GM18907 (cell line): Measurements from ENCODE around the gene TRUB2.
"Not testable (repeated sequence)": the region's sequence is repeated elsewhere in the genome, so short reads cannot be mapped to it uniquely, and the experiment has no call there.

ENCODE experiments used
- ATAC-seq: cut with Tn5 transposase; IDR thresholded peaks from one replicate; pipeline ENCODE4 v1.9.1; 2021; ENCODE audit warnings: mild to moderate bottlenecking, moderate library complexity; ENCODE audit not compliant: unreplicated experiment

Gene TRUB2

GRCh38 chr9:128341435-128341849 lies 19.2 kb upstream of the TRUB2 start:
- no peak for ATAC-seq

DNA sequence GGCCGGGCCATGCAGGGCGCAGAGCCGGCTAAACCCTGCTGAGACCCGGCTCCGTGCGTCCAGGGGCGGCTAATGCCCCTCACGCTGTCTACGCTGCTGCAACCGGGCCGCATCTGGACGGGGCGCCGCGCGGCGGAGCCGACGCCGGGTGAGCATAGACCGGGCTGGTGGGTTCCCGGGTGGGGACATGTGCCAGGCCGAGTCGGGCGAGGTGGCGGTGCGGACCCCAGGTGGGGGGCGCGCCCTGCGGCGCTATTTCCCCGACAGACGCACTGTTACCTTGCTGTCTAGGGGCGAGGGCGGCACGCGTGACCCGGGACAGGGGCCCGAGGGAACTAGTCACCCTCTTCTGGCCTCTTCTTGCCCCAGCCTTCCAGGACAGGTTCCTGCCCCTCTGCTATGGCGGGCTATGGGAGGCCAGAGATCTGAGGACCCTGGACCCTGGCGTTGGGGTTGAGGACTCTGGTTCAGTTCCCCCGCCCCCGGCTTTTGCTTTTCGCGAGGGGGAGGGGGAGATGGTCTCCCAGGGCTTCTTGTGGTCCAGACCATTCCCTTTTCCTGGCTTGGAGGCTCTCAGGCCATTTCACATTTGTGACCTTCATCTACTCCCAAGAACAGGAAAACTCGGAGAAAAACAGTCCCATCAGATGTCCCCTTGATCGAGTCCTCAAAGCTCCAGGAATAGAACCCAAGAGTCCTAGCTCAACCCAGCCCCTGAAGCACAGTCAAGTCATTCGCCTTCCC lies 18.6 kb upstream of the TRUB2 start:
- peak; percentile 39 for ATAC-seq

- ATAC-seq: peak; percentile 71
Measured at GRCh38 chr9:128339761-128340690, 17.8 kb upstream of the TRUB2 start, which contains the start of gene SLC27A4. Gene SLC27A4 (plus strand): TSS chr9:128340527. CDS start chr9:128343133, 2,606 bp downstream.

DNA sequence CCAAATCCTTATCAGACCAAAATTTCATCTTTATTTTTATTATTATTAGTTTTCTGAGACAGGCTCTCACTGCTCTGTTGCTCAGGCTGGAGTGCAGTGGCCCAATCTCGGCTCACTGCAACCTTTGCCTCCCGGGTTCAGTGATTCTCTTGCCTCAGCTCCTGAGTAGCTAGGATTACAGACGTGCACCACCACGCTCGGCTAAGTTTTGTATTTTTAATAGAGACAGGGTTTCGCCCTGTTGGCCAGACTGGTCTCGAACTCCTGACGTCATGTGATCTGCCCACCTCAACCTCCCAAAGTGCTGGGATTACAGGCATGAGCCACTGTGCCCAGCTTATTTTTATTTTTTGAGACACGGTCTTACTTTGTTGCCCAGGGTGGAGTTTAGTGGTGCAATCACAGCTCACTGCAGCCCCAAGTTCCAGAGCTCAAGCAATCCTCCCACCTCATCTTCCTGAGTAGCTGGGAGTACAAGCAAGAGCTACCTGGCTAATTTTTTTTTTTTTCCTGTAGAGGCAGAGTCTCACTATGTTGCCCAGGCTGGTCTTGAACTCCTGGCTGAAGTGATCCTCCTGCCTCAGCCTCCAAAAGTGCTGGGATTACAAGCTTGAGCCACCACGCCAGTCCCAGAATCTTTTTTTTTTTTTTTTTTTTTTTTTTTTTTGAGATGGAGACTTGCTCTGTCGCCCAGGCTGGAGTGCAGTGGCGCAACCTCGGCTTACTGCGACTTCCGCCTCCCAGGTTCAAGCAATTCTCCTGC lies 16.8 kb upstream of the TRUB2 start:
- ATAC-seq: not testable (repeated sequence)

DNA sequence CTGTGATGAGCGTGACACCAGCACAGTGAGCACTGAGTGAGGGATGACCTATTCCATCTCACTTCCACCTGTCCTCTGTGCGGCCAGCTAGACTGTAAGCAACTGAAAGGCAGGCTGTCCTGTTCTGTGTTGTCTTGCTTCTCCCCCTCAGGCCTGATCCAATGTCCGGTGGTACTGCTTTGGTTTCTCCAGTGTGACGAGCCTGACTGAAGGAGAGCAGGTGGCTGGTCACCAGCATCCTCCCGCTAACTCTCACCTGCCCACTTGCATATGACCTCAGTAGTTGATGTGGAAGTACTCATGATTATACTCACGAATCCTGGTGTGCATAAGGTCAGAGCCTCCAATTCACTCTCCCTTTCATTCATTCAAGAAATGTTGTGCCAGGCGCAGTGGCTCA lies 15.7 kb upstream of the TRUB2 start:
- ATAC-seq: no peak

- ATAC-seq: no peak
Measured at GRCh38 chr9:128335914-128336313, 13.7 kb upstream of the TRUB2 start.

GRCh38 chr9:128335161-128335560 lies 12.9 kb upstream of the TRUB2 start:
- ATAC-seq: no peak

DNA sequence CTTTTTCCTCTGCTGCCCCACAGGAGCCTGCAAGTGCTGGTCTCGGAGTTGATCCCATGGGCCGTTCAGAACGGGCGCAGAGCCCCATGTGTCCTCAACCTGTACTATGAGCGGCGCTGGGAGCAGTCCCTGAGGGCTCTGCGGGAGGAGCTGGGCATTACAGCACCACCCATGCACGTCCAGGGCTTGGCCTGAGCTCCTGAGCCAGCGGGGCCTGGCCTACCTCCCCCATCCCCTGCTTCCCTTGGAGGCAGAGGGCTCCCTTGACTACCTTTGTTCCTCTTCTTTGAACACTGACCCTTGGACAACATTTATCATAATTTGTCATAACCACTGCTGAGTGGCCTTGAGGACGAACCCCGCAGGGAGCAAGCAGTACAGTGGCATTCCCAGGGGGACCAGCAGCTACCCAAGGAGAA lies 11.2 kb upstream of the TRUB2 start:
- ATAC-seq: no peak

GRCh38 chr9:128325629-128326028 lies 3.4 kb upstream of the TRUB2 start:
- ATAC-seq: no peak

DNA sequence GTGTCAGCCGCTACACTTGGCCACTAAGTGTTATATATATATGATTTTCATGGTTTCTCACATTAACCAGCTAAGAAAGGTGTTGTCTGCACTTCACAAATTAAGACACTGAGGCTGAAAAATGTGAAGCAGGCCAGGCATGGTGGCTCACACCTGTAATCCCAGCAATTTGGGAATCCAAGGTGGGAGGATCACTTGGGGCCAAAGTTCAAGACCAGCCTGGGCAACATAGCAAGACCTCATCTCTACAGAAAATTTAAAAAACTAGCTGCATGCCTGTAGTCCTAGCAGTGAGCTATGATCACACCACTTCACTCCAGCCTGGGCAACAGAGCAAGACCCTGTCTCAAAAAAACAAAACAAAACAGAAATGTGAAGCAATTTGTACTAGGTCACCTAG lies 2.2 kb upstream of the TRUB2 start:
- no peak for ATAC-seq

DNA sequence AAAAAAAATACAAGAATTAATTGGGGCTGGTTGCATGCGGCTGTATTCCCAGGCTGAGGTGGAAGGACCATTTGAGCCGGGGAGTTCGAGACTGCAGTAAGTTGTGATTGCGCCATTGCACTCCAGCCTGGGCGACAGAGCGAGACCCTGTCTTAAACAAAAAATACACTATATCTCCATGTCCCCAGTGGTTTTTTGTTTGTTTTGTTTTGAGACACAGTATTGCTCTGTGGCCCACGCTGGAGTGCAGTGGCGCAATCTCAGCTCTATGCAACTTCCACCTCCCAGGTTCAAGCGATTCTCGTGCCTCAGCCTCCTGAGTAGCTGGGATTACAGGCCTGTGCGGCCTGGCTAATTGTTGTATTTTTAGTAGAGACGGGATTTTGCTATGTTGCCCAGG lies 1.5 kb upstream of the TRUB2 start:
- ATAC-seq: no peak

- no peak for ATAC-seq
Measured at GRCh38 chr9:128323212-128323730, 1.0 kb upstream of the TRUB2 start.

GRCh38 chr9:128321879-128322403 lies 306 bp downstream of the TRUB2 start:
- peak; percentile 9 for ATAC-seq

DNA sequence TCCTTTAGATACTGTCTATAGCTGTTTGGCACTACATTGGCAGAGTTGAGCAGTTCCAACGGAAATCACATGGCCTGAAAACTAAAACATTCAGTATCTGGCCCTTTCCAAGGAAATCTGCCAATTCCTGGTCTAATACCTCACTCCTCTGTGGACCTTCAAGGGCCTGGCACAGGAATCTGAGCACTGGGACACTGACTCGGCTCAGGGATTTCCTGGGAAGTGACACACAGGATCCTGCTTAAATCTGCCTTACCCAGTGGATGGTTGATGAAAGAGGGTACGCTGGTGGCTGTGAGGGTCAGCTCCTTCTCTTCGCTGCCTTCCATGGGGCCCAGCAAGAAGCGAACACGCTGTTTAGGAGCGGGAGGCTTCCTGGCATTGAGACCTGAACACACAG lies 904 bp downstream of the TRUB2 start:
- ATAC-seq: no peak

- ATAC-seq: no peak
Measured at GRCh38 chr9:128317629-128318028, 4.6 kb downstream of the TRUB2 start.

GRCh38 chr9:128316421-128316820 lies 5.8 kb downstream of the TRUB2 start:
- ATAC-seq: no peak

DNA sequence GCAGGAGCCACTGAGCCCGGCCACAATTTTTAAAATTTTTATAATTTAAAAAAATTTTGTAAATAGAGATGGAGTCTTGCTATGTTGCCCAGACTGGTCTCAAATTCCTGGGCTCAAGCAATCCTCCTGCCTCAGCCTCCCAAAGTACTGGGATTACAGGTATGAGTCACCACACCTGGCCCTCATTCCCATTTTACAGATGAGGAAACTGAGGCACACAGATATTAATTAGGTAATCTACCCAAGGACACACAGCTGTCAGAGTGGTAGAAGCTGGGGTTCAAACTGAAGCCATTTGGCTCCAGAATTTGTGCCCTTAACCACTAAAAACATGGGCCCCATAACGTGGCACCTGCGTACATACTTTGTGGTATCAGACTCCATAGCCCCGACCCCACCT lies 7.5 kb downstream of the TRUB2 start:
- ATAC-seq: no peak

GRCh38 chr9:128310461-128310860 lies 11.8 kb downstream of the TRUB2 start:
- ATAC-seq: no peak

- no peak for ATAC-seq
Measured at GRCh38 chr9:128309551-128309950, 12.7 kb downstream of the TRUB2 start.

- ATAC-seq: no peak
Measured at GRCh38 chr9:128304971-128305288, 17.3 kb downstream of the TRUB2 start.
